Right atrium auricular region (tissue), 2 donors: Measurements from ENCODE around the gene NMNAT2. TPM values are rescaled to one million over a fixed set of nuclear protein-coding genes. Genes with fewer than 3 reads are reported as not detected.

Experiments
- DNase-seq: peaks from one replicate; pipeline ENCODE4 v3.0.0-alpha.2; 2019; ENCODE audit warnings: low spot score
- H3K27ac ChIP-seq, 2 donors: fragments of 200-600 bp; sonication (generic); 1 replicate in 1 of 2; 2 replicates in 1 of 2; pipeline ENCODE4 v1.5.1; 2016 to 2019
- H3K27me3 ChIP-seq, 2 donors: fragments of 200-600 bp; sonication (generic); one replicate each; pipeline versions ENCODE4 v1.5.1 to v1.6.0; 2017 to 2019
- H3K36me3 ChIP-seq: fragments of 200-600 bp; sonication (generic); one replicate; pipeline ENCODE4 v1.5.1; 2016
- H3K4me1 ChIP-seq, 2 donors: fragments of 200-600 bp; sonication (generic); one replicate each; pipeline versions ENCODE4 v1.5.1 to v1.6.0; 2017 to 2019
- H3K4me3 ChIP-seq, 2 donors: fragments of 200-600 bp; sonication (generic); 1 replicate in 1 of 2; 2 replicates in 1 of 2; pipeline ENCODE4 v1.5.1; 2017 to 2019; ENCODE audit warnings: mild to moderate bottlenecking in 1 of 2, moderate library complexity in 1 of 2
- H3K9me3 ChIP-seq, 2 donors: fragments of 200-600 bp; sonication (generic); one replicate each; pipeline ENCODE4 v1.5.1; 2019
- total RNA-seq, 2 donors: library from RNA; depleted of rRNA; stranded (reverse); fragments of >200 nt; gene quantifications; one replicate each; pipeline ENCODE4 v1.1.0, GENCODE V29; 2016
- TF ChIP-seq, protein P1 (sequence below), 2 donors: fragments of 200-600 bp; sonication (generic); IDR thresholded peaks; one replicate each; pipeline ENCODE4 v1.5.1; 2019; ENCODE audit warnings: antibody characterized with exemption in 2 of 2

NMNAT2 gene
- total RNA-seq, 2 donors from 2014 or later = 38.6 to 40.0 TPM

DNA sequence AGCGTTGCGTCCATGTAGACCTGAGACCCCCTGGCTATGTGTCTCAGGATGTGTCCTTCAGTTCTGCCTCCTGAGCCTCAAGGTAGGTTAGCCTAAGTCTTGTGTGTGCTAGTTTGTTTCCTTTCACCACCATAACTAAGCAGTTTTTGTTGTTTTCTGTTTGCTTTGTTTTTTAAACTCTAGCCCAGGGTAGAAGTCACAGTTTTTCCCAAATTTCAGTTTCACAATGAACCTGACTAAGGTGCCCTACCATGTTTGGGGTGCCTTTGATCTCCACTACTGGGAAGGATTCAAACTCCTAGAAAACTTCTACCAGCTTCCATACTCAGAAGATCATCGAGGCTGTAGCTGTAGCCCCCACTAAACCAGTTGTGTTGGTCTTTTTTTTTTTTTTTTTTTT lies 39.3 kb upstream of the NMNAT2 start:
- Histone ChIP-seq H3K9me3 (no peaks in the 10 kb centered on the region), H3K36me3 (no peaks in the 10 kb centered on the region), H3K27me3 (no peaks in the 10 kb centered on the region), H3K27ac (no peak overlapping the region), H3K4me3 (no peak overlapping the region), H3K4me1 (no peaks in the 10 kb centered on the region)
- TF ChIP-seq, protein P1, sequence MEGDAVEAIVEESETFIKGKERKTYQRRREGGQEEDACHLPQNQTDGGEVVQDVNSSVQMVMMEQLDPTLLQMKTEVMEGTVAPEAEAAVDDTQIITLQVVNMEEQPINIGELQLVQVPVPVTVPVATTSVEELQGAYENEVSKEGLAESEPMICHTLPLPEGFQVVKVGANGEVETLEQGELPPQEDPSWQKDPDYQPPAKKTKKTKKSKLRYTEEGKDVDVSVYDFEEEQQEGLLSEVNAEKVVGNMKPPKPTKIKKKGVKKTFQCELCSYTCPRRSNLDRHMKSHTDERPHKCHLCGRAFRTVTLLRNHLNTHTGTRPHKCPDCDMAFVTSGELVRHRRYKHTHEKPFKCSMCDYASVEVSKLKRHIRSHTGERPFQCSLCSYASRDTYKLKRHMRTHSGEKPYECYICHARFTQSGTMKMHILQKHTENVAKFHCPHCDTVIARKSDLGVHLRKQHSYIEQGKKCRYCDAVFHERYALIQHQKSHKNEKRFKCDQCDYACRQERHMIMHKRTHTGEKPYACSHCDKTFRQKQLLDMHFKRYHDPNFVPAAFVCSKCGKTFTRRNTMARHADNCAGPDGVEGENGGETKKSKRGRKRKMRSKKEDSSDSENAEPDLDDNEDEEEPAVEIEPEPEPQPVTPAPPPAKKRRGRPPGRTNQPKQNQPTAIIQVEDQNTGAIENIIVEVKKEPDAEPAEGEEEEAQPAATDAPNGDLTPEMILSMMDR (IDR thresholded peaks at IDR 0.05) = no peak
- no peak for DNase-seq

DNA sequence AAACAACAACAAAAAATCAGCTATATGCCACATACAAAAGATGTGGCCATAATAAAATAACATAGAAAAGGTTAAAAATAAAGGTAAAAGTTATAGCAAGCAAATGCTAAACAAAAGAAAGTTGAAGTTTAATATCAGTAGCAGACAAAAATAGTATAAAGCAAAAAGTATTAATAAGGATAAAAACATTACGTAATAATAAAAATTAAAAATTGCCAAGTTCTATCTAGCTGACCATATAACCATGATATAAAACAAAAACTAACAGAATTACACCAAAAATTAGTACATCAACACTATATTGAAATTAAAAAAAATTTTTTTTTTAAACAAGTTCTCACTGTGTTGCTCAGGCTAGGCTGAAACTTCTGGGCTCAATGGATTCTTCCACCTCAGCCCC lies 38.6 kb upstream of the NMNAT2 start:
- TF ChIP-seq, protein P1 (IDR thresholded peaks at IDR 0.05) = no peak
- Histone ChIP-seq H3K36me3 (no peaks in the 10 kb centered on the region), H3K27ac (no peak overlapping the region), H3K4me3 (no peak overlapping the region), H3K9me3 (no peaks in the 10 kb centered on the region), H3K4me1 (no peaks in the 10 kb centered on the region), H3K27me3 (no peaks in the 10 kb centered on the region)
- DNase-seq = no peak

DNA sequence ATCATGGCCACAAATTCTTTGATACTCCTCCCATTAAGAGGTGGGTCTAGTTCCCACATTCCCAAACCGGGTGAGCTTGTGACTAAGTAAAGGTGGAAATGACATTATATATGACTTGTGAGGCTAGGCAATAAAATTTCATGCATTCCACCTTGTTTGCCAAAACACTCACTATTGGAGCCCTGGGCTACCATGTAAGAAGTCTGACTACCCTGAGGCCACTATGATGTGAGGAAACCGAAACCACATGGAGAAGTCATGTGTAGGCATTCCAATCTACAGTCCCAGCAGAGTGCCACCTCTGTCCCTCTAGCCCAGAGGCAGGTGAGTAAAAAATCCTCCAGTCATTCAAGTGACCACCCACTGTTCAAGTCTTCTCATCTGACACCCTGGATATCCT lies 36.2 kb upstream of the NMNAT2 start:
- H3K27ac ChIP-seq = no peak overlapping the region
- no peaks in the 10 kb centered on the region for H3K4me1 ChIP-seq
- DNase-seq = no peak
- no peaks in the 10 kb centered on the region for H3K36me3 ChIP-seq
- H3K9me3 ChIP-seq = no peaks in the 10 kb centered on the region
- TF ChIP-seq, protein P1 (IDR thresholded peaks at IDR 0.05) = no peak
- H3K4me3 ChIP-seq = no peak overlapping the region
- no peaks in the 10 kb centered on the region for H3K27me3 ChIP-seq

DNA sequence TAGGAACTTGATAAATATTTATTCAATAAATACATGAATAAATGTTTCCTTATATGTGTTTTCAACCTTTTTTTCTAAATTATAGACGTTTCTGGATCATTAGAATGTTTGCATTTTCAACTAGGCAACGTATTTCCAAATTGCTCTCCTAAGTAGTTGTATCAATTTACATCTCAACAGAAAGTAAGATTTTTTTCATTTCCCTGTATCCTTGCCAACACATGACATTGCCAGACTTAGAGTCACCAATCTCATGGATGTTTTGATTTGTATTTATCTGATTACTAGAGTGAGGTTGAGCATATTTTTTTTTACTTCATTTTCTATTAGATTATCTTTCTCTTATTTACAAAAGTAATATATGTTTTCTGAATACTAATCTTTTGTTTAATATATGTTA lies 31.9 kb upstream of the NMNAT2 start:
- H3K4me1 ChIP-seq = no peaks in the 10 kb centered on the region
- no peaks in the 10 kb centered on the region for H3K9me3 ChIP-seq
- H3K27ac ChIP-seq = no peak overlapping the region
- DNase-seq = no peak
- H3K27me3 ChIP-seq = no peaks in the 10 kb centered on the region
- H3K36me3 ChIP-seq = no peaks in the 10 kb centered on the region
- no peak overlapping the region for H3K4me3 ChIP-seq
- TF ChIP-seq, protein P1 (IDR thresholded peaks at IDR 0.05) = no peak

DNA sequence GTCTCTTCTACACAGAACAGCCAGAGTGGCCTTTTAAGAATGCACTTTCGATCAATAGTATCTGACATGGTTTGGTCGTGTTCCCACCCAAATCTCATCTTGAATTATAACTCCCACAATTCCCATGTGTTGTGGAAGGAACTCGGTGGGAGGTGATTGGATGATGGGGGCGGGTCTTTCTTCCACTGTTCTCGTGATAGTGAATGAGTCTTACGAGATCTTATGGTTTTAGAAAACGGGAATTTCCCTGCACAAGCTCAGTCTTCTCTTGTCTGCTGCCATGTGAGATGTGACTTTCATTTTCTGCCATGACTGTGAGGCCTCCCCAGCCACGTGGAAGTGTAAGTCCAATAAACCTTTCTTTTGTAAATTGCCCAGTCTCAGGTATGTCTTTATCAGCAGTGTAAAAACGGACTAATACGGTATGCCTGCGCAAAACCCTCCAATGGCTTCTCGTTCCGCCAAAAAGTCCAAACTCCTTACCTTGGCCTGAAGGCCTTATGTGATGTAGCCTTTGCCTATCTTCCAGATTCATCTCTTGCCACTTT lies 31.1 kb upstream of the NMNAT2 start:
- Histone ChIP-seq H3K9me3 (no peaks in the 10 kb centered on the region), H3K4me3 (no peak overlapping the region), H3K27ac (no peak overlapping the region), H3K4me1 (no peaks in the 10 kb centered on the region), H3K36me3 (no peaks in the 10 kb centered on the region), H3K27me3 (no peaks in the 10 kb centered on the region)
- TF ChIP-seq, protein P1 (IDR thresholded peaks at IDR 0.05) = no peak
- no peak for DNase-seq

DNA sequence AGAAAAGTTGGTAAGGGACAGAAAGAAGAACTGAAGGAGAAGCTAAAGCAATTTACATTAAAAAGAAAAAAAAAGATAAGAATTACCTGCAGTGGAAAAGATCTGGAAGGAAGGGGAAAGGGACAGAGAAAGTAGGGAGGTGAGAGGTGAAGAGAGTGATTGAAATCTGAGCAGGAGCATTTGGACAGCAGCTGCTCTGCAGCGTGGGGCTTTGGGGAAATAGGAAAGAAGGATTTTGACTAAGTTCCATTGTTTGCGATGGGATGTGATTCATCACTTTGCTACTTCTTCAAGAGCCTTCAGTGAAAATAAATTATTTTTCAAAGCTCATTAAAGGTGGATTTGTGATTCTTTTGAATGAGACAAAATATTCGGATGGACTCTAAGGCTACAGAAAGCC lies 26.1 kb upstream of the NMNAT2 start:
- DNase-seq = no peak
- Histone ChIP-seq H3K27me3 (no peaks in the 10 kb centered on the region), H3K9me3 (no peaks in the 10 kb centered on the region), H3K36me3 (no peaks in the 10 kb centered on the region), H3K4me3 (no peak overlapping the region), H3K27ac (no peak overlapping the region), H3K4me1 (no peaks in the 10 kb centered on the region)
- TF ChIP-seq, protein P1 (IDR thresholded peaks at IDR 0.05) = no peak
